Esophagus muscularis mucosa (tissue), 3 donors: ENCODE measurements around the gene SIK2.

Experiments used
- POLR2A ChIP-seq: fragments of 450-650 bp; IDR thresholded peaks from one replicate; pipeline ENCODE4 v1.6.1; 2017; ENCODE audit warnings: antibody characterized with exemption, moderate library complexity, mild to moderate bottlenecking, low read depth
- POLR2AphosphoS5 ChIP-seq, 2 donors: sonication (generic); formaldehyde crosslinking; IDR thresholded peaks; one replicate each; pipeline ENCODE4 v1.6.1; 2017; ENCODE audit warnings: antibody characterized with exemption in 2 of 2
- TF ChIP-seq, protein P1 (sequence below), 3 experiments: fragments of 200-600 bp in 2 of 3; fragments of 450-650 bp in 1 of 3; sonication (generic) in 2 of 3; IDR thresholded peaks; one replicate each; pipeline ENCODE4 v1.5.1; 2017 to 2019; ENCODE audit warnings: antibody characterized with exemption in 3 of 3, mild to moderate bottlenecking in 2 of 3, moderate library complexity in 1 of 3

DNA sequence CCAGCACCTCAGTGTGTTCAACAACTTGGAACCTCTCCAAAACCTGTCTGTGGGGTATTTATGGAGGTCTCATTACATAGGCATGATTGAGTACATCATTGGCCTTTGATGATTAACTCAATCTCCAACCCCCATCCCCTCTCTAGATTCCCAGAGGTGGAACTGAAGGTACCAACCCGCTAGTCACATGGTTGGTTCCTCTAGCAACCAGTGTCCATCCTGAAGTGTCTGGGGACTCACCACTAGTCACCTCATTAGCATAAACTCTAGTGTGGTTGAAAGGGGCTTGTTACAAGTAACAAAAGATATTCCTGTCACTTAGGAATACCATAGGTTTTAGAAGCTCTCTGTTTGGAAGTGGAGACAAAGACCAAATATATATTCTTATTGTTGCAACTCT, 40.3 kb downstream of the SIK2 start:
- no peak for TF ChIP-seq POLR2AphosphoS5 (IDR thresholded peaks at IDR 0.05)
- TF ChIP-seq, protein P1, sequence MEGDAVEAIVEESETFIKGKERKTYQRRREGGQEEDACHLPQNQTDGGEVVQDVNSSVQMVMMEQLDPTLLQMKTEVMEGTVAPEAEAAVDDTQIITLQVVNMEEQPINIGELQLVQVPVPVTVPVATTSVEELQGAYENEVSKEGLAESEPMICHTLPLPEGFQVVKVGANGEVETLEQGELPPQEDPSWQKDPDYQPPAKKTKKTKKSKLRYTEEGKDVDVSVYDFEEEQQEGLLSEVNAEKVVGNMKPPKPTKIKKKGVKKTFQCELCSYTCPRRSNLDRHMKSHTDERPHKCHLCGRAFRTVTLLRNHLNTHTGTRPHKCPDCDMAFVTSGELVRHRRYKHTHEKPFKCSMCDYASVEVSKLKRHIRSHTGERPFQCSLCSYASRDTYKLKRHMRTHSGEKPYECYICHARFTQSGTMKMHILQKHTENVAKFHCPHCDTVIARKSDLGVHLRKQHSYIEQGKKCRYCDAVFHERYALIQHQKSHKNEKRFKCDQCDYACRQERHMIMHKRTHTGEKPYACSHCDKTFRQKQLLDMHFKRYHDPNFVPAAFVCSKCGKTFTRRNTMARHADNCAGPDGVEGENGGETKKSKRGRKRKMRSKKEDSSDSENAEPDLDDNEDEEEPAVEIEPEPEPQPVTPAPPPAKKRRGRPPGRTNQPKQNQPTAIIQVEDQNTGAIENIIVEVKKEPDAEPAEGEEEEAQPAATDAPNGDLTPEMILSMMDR (IDR thresholded peaks at IDR 0.05): no peak
- TF ChIP-seq POLR2A: no peak
